Gastroesophageal sphincter (tissue), 4 donors: ENCODE results near the gene SRSF9. TPM values are rescaled to one million over a fixed set of nuclear protein-coding genes. Genes with fewer than 3 reads are reported as not detected.

ENCODE experiments used
- ATAC-seq: fragments of 150-250 bp; one replicate; pipeline ENCODE4 v1.9.1; 2016; ENCODE audit warnings: mild to moderate bottlenecking, moderate library complexity
- H3K27ac ChIP-seq, 4 donors: fragments of 200-600 bp; sonication (generic) in 3 of 4; 1 replicate in 3 of 4; 2 replicates in 1 of 4; pipeline ENCODE4 v1.5.1; 2016 to 2019
- H3K27me3 ChIP-seq: fragments of 200-600 bp; sonication (generic); one replicate; pipeline ENCODE4 v1.5.1; 2019
- H3K36me3 ChIP-seq, 2 donors: fragments of 200-600 bp; sonication (generic); one replicate each; pipeline ENCODE4 v1.5.1; 2019; ENCODE audit warnings: control low read depth in 1 of 2
- H3K4me1 ChIP-seq, 3 donors: fragments of 200-600 bp; sonication (generic); 1 replicate in 2 of 3; 2 replicates in 1 of 3; pipeline ENCODE4 v1.5.1; 2016 to 2019; ENCODE audit warnings: control low read depth in 2 of 3
- H3K4me3 ChIP-seq, 2 donors: fragments of 200-600 bp; sonication (generic); one replicate each; pipeline ENCODE4 v1.5.1; 2019; ENCODE audit warnings: mild to moderate bottlenecking in 1 of 2, moderate library complexity in 1 of 2
- H3K9me3 ChIP-seq, 3 donors: fragments of 200-600 bp; sonication (generic); one replicate each; pipeline ENCODE4 v1.5.1; 2017 to 2019; ENCODE audit warnings: control low read depth in 2 of 3
- CTCF ChIP-seq, 4 experiments: fragments of 200-600 bp in 2 of 4; fragments of 450-650 bp in 2 of 4; sonication (generic) in 1 of 4; IDR thresholded peaks; one replicate each; pipeline ENCODE4 v1.5.1; 2017 to 2019; ENCODE audit warnings: antibody characterized with exemption in 4 of 4, mild to moderate bottlenecking in 2 of 4, moderate library complexity in 2 of 4
- EP300 ChIP-seq: sonication (generic); formaldehyde crosslinking; IDR thresholded peaks from one replicate; pipeline ENCODE4 v1.6.1; 2017; ENCODE audit warnings: antibody characterized with exemption, mild to moderate bottlenecking
- POLR2A ChIP-seq, 2 donors: fragments of 450-650 bp; IDR thresholded peaks; one replicate each; pipeline ENCODE4 v1.6.1; 2017; ENCODE audit warnings: antibody characterized with exemption in 2 of 2, mild to moderate bottlenecking in 2 of 2, moderate library complexity in 1 of 2
- POLR2AphosphoS5 ChIP-seq: sonication (generic); formaldehyde crosslinking; IDR thresholded peaks from one replicate; pipeline ENCODE4 v1.6.1; 2017; ENCODE audit warnings: antibody characterized with exemption
- WGBS, 2 donors: methylation state at CpG; one replicate each; pipeline ENCODE4 v1.1.5; 2018; ENCODE audit warnings: low coverage in 1 of 2; 5-methylcytosine and 5-hydroxymethylcytosine counted together
- total RNA-seq, 4 donors: library from RNA; depleted of rRNA; stranded (reverse); fragments of >200 nt; gene quantifications; one replicate each; pipeline ENCODE4 v1.1.0, GENCODE V29; 2016

Gene SRSF9
- total RNA-seq, 4 donors from 2014 or later, result 46.2 to 63.2 (median 49.3) TPM

GRCh38 chr12:120504587-120504986 is 35.0 kb upstream of the SRSF9 start:
- H3K4me3 ChIP-seq, result no peak overlapping the region

GRCh38 chr12:120500581-120500980 is 31.0 kb upstream of the SRSF9 start:
- Histone ChIP-seq H3K4me1 (peaks cover 0 to 21% (median 10%) of the 10 kb centered on the region in 3 donors), H3K27me3 (no peaks in the 10 kb centered on the region), H3K9me3 (no peaks in the 10 kb centered on the region), H3K4me3 (no peak overlapping the region), H3K36me3 (peaks cover 0 to 52% of the 10 kb centered on the region in 2 donors), H3K27ac (peak overlapping the region in 1 of 4 donors; percentile 24)
- ATAC-seq, result no peak
- TF ChIP-seq POLR2AphosphoS5, result no peak
- TF ChIP-seq POLR2A (IDR thresholded peaks at IDR 0.05), result no peak
- TF ChIP-seq CTCF (IDR thresholded peaks at IDR 0.05), result no peak
- no peak for TF ChIP-seq EP300
- 57 to 63% methylated on average over 1 of the region's 1 CpG for WGBS, 2 donors

More at GRCh38 chr12:120504587-120504986, 35.0 kb upstream of the SRSF9 start:
- no peak for ATAC-seq
- H3K27ac ChIP-seq, result no peak overlapping the region
- H3K4me1 ChIP-seq, result no peaks in the 10 kb centered on the region
- TF ChIP-seq POLR2A (IDR thresholded peaks at IDR 0.05), result no peak
- H3K27me3 ChIP-seq, result no peaks in the 10 kb centered on the region
- WGBS, 2 donors, result 42 to 72% methylated on average over 3 of the region's 4 CpGs
- no peaks in the 10 kb centered on the region for H3K9me3 ChIP-seq
- H3K36me3 ChIP-seq, result peaks cover 0 to 68% of the 10 kb centered on the region in 2 donors

- ATAC-seq, result no peak
- Histone ChIP-seq H3K9me3 (no peaks in the 10 kb centered on the region), H3K36me3 (peaks cover 0 to 36% of the 10 kb centered on the region in 2 donors), H3K4me1 (peaks cover 0 to 32% (median 10%) of the 10 kb centered on the region in 3 donors), H3K4me3 (no peak overlapping the region), H3K27me3 (no peaks in the 10 kb centered on the region), H3K27ac (peak overlapping the region in 2 of 4 donors; percentile 95)
- no peak for TF ChIP-seq CTCF (IDR thresholded peaks at IDR 0.05)
- TF ChIP-seq POLR2AphosphoS5, result no peak
- TF ChIP-seq POLR2A (IDR thresholded peaks at IDR 0.05), result no peak
- no peak for TF ChIP-seq EP300
- WGBS, 2 donors, result 75 to 85% methylated on average over 2 to 3 of the region's 3 CpGs
These were observed 29.4 kb upstream of the SRSF9 start for GRCh38 chr12:120498870-120499515.

GRCh38 chr12:120497524-120498150 is 28.1 kb upstream of the SRSF9 start:
- no peaks in the 10 kb centered on the region for H3K9me3 ChIP-seq
- no peaks in the 10 kb centered on the region for H3K27me3 ChIP-seq
- peaks cover 0 to 32% (median 10%) of the 10 kb centered on the region in 3 donors for H3K4me1 ChIP-seq
- H3K27ac ChIP-seq, result peak overlapping the region in 3 of 4 donors; percentile 95 to 96 (median 95)
- H3K36me3 ChIP-seq, result peaks cover 0 to 27% of the 10 kb centered on the region in 2 donors
- TF ChIP-seq CTCF (IDR thresholded peaks at IDR 0.05) (no peak), POLR2A (IDR thresholded peaks at IDR 0.05) (no peak), EP300 (no peak), POLR2AphosphoS5 (no peak)
- 6 to 9% methylated on average over 7 to 9 of the region's 9 CpGs for WGBS, 2 donors
- ATAC-seq, result no peak
- H3K4me3 ChIP-seq, result peak overlapping the region; percentile 81 to 94

GRCh38 chr12:120496413-120497340 is 27.1 kb upstream of the SRSF9 start:
- Histone ChIP-seq H3K4me3 (peak overlapping the region; percentile 81 to 94), H3K27ac (peak overlapping the region; percentile 68 to 96 (median 95))

More at GRCh38 chr12:120496413-120497340, 27.1 kb upstream of the SRSF9 start:
- WGBS, 2 donors, result 0 to 1% methylated on average over 12 to 22 of the region's 47 CpGs
- no peaks in the 10 kb centered on the region for H3K9me3 ChIP-seq
- ATAC-seq, result peak; percentile 29
- TF ChIP-seq POLR2AphosphoS5 (no peak), CTCF (IDR thresholded peaks at IDR 0.05) (peak in 1 of 4 experiments; percentile 24)
- H3K36me3 ChIP-seq, result peaks cover 0 to 32% of the 10 kb centered on the region in 2 donors
- peaks cover 0 to 32% (median 10%) of the 10 kb centered on the region in 3 donors for H3K4me1 ChIP-seq
- no peaks in the 10 kb centered on the region for H3K27me3 ChIP-seq
